Peyer's patch (tissue), 4 donors: Measurements from ENCODE around the gene DNMBP. TPM values are rescaled to one million over a fixed set of nuclear protein-coding genes. Genes with fewer than 3 reads are reported as not detected.

ENCODE experiments used
- DNase-seq, 3 donors: peaks; one replicate each; pipeline ENCODE4 v3.0.0-alpha.2; 2017 to 2019
- H3K27ac ChIP-seq, 4 donors: fragments of 200-600 bp; sonication (generic); one replicate each; pipeline ENCODE4 v1.5.1; 2016 to 2019
- H3K27me3 ChIP-seq, 2 donors: fragments of 200-600 bp; sonication (generic); one replicate each; pipeline ENCODE4 v1.5.1; 2019
- H3K36me3 ChIP-seq, 3 donors: fragments of 200-600 bp; sonication (generic); one replicate each; pipeline ENCODE4 v1.5.1; 2016 to 2019
- H3K4me1 ChIP-seq, 4 donors: fragments of 200-600 bp; sonication (generic); one replicate each; pipeline ENCODE4 v1.5.1; 2016 to 2019
- H3K4me3 ChIP-seq, 4 donors: fragments of 200-600 bp; sonication (generic); 1 replicate in 3 of 4; 2 replicates in 1 of 4; pipeline ENCODE4 v1.5.1; 2016 to 2019; ENCODE audit warnings: mild to moderate bottlenecking in 1 of 4
- H3K9me3 ChIP-seq, 4 donors: fragments of 200-600 bp; sonication (generic); one replicate each; pipeline ENCODE4 v1.5.1; 2016 to 2019; ENCODE audit warnings: mild to moderate bottlenecking in 1 of 4
- CTCF ChIP-seq, 6 experiments: fragments of 450-650 bp in 4 of 6; fragments of 200-600 bp in 2 of 6; sonication (generic) in 1 of 6; IDR thresholded peaks; one replicate each; pipeline ENCODE4 v1.5.1; 2017 to 2019; ENCODE audit warnings: antibody characterized with exemption in 6 of 6, mild to moderate bottlenecking in 3 of 6, moderate library complexity in 1 of 6
- POLR2A ChIP-seq, 2 donors: fragments of 450-650 bp; IDR thresholded peaks; one replicate each; pipeline ENCODE4 v1.5.1; 2017; ENCODE audit warnings: antibody characterized with exemption in 2 of 2, mild to moderate bottlenecking in 2 of 2, moderate library complexity in 2 of 2
- total RNA-seq, 4 donors: library from RNA; depleted of rRNA; stranded (reverse); fragments of >200 nt; gene quantifications; one replicate each; pipeline ENCODE4 v1.1.0, GENCODE V29; 2016

The DNMBP gene
- total RNA-seq, 4 donors from 2014 or later: 53.6 to 96.0 (median 69.6) TPM

- TF ChIP-seq CTCF (IDR thresholded peaks at IDR 0.05): no peak
- no peak for TF ChIP-seq POLR2A (IDR thresholded peaks at IDR 0.05)
- Histone ChIP-seq H3K9me3 (no peaks in the 10 kb centered on the region), H3K4me1 (peaks cover 0 to 34% (median 2%) of the 10 kb centered on the region in 4 donors), H3K27ac (no peak overlapping the region), H3K36me3 (no peaks in the 10 kb centered on the region), H3K4me3 (no peak overlapping the region), H3K27me3 (no peaks in the 10 kb centered on the region)
- no peak for DNase-seq
These were observed 10.2 kb downstream of the DNMBP start for GRCh38 chr10:99999319-100000108.

GRCh38 chr10:99998889-99999288 lies 10.9 kb downstream of the DNMBP start:
- Histone ChIP-seq H3K4me3 (no peak overlapping the region), H3K27ac (no peak overlapping the region), H3K27me3 (no peaks in the 10 kb centered on the region), H3K9me3 (no peaks in the 10 kb centered on the region), H3K4me1 (peaks cover 0 to 38% (median 3%) of the 10 kb centered on the region in 4 donors), H3K36me3 (no peaks in the 10 kb centered on the region)
- no peak for DNase-seq
- TF ChIP-seq CTCF (IDR thresholded peaks at IDR 0.05): no peak
- TF ChIP-seq POLR2A (IDR thresholded peaks at IDR 0.05): no peak

- Histone ChIP-seq H3K9me3 (no peaks in the 10 kb centered on the region), H3K36me3 (no peaks in the 10 kb centered on the region), H3K27me3 (no peaks in the 10 kb centered on the region), H3K4me3 (no peak overlapping the region), H3K27ac (peak overlapping the region in 2 of 4 donors; percentile 3 to 21), H3K4me1 (peaks cover 0 to 38% (median 3%) of the 10 kb centered on the region in 4 donors)
- DNase-seq: no peak
- TF ChIP-seq POLR2A (IDR thresholded peaks at IDR 0.05): no peak
- TF ChIP-seq CTCF (IDR thresholded peaks at IDR 0.05): no peak
These were observed 12.8 kb downstream of the DNMBP start for GRCh38 chr10:99996671-99997648.

GRCh38 chr10:99995713-99996112 lies 14.0 kb downstream of the DNMBP start:
- H3K9me3 ChIP-seq: no peaks in the 10 kb centered on the region
- DNase-seq: no peak
- H3K36me3 ChIP-seq: no peaks in the 10 kb centered on the region
- H3K4me1 ChIP-seq: peaks cover 0 to 38% (median 3%) of the 10 kb centered on the region in 4 donors
- no peak overlapping the region for H3K27ac ChIP-seq
- no peak overlapping the region for H3K4me3 ChIP-seq
- no peaks in the 10 kb centered on the region for H3K27me3 ChIP-seq
- no peak for TF ChIP-seq CTCF (IDR thresholded peaks at IDR 0.05)
- no peak for TF ChIP-seq POLR2A (IDR thresholded peaks at IDR 0.05)

- TF ChIP-seq CTCF (IDR thresholded peaks at IDR 0.05) (no peak), POLR2A (IDR thresholded peaks at IDR 0.05) (no peak)
- no peaks in the 10 kb centered on the region for H3K36me3 ChIP-seq
- no peak overlapping the region for H3K4me3 ChIP-seq
- peaks cover 0 to 34% (median 3%) of the 10 kb centered on the region in 4 donors for H3K4me1 ChIP-seq
- DNase-seq: no peak
- no peaks in the 10 kb centered on the region for H3K9me3 ChIP-seq
- no peaks in the 10 kb centered on the region for H3K27me3 ChIP-seq
- H3K27ac ChIP-seq: no peak overlapping the region
These were observed 14.5 kb downstream of the DNMBP start for GRCh38 chr10:99995269-99995668.
